Fibroblast of lung (primary cell): ENCODE results near the gene SUV39H1.

Experiments
- CTCF ChIP-seq, 2 donors: IDR thresholded peaks in 1 of 2; conservative IDR thresholded peaks in 1 of 2; 1 replicate in 1 of 2; 2 replicates in 1 of 2; pipeline ENCODE4 v1.5.1; 2011 to 2012; ENCODE audit warnings: low read length in 2 of 2, control low read depth in 1 of 2, inconsistent platforms in 1 of 2, low read depth in 1 of 2, mild to moderate bottlenecking in 1 of 2
- EZH2 ChIP-seq: IDR thresholded peaks from 2 replicates; pipeline ENCODE4 v1.5.1; 2012; ENCODE audit warnings: low read length, control low read depth, mild to moderate bottlenecking; ENCODE audit errors: missing control alignments

- TF ChIP-seq CTCF (conservative IDR thresholded peaks at IDR 0.05 in 1 of 2, IDR thresholded peaks at IDR 0.05 in 1 of 2; ENCODE audit: low read depth in 1 of 2, low read length in 2 of 2) (no peak), EZH2 (no peak)
Measured at GRCh38 chrX:48665991-48666390, 30.5 kb upstream of the SUV39H1 start.
